ENCODE measurements around the gene PCSK6.
"Not testable (repeated sequence)": the region's sequence is repeated elsewhere in the genome, so short reads cannot be mapped to it uniquely, and the experiment has no call there.

The PCSK6 gene

DNA sequence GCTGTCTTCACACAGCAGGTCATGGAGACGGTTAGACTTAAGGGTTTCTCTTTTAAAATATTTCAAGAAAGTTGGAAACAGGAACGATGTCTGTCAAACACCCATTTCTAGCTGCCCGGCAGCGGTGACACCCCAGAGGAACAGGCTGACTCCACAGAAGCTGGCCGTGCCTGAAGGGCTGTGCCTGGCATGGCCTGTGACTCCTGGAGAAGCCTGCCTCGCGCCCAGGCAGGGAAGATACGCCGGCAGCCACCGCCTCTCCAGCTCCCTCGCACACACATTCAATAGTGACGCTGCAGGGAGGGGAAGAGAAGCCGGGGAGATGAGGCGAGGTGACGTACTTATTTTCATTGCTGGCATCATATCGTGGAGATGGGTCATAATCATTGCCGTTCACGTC, 59.9 kb downstream of the PCSK6 start:
- no peak for DNase-seq (ENCODE audit: low spot score)

DNA sequence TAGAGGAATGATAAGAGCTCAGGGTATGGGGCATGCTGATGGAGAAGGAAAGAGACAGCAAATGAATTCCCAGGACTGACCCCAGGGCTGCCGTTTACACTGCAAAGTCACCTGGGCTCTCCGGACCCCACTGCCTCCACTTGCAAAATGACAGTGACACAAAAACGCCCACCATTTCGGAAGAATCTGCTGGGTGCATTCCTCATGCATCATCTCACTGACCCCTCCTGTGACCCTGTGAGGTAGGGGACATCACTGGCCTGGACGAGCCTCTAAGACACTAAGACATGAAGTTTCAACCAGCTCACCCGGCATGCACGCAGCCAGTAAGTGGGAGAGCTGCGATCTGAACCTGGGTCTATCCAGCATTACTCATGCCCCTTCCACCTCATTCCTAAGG, 60.3 kb downstream of the PCSK6 start:
- DNase-seq (ENCODE audit: low spot score) = no peak

GRCh38 chr15:101428758-101429157, 60.7 kb downstream of the PCSK6 start:
- DNase-seq (ENCODE audit: low spot score) = no peak

- no peak for DNase-seq (ENCODE audit: low spot score)
Measured at GRCh38 chr15:101427606-101428487, 61.7 kb downstream of the PCSK6 start.

DNA sequence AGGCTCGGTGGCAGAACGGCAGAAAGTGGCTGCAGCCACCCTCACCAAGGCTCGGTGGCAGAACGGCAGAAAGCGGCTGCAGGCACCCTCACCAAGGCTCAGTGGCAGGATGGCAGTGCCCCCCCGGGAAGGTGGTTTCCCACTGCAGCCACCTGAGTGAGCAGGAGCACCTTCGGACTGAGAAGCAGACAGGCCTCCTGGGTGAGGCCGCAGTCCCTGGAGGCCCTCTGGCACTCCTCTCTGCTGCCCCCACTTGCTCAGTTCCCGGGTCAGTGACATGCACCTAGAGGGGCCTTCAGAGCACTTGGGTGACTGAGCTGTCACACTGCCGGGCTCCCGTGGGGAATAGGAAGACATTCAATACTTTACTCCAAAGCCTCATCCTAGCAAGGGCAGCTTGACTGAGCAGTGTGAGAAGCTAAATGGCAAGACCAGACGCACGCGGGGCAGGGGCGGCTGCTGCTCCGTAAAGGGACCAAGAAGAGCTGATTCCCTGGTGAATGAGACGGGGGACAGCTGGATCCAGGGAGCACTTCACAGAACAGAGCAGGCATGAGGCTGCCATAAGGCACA, 62.7 kb downstream of the PCSK6 start:
- no peak for DNase-seq (ENCODE audit: low spot score)

GRCh38 chr15:101425787-101426365, 63.6 kb downstream of the PCSK6 start:
- DNase-seq (ENCODE audit: low spot score) = no peak

GRCh38 chr15:101424984-101425383, 64.5 kb downstream of the PCSK6 start:
- no peak for DNase-seq (ENCODE audit: low spot score)

- no peak for DNase-seq (ENCODE audit: low spot score)
Measured at GRCh38 chr15:101420232-101420631, 69.3 kb downstream of the PCSK6 start.

GRCh38 chr15:101416475-101416874, 73.0 kb downstream of the PCSK6 start:
- not testable (repeated sequence) for DNase-seq (ENCODE audit: low spot score)

- DNase-seq (ENCODE audit: low spot score) = no peak
Measured at GRCh38 chr15:101413239-101413638, 76.3 kb downstream of the PCSK6 start.

GRCh38 chr15:101411581-101411980, 77.9 kb downstream of the PCSK6 start:
- DNase-seq (ENCODE audit: low spot score) = no peak

DNA sequence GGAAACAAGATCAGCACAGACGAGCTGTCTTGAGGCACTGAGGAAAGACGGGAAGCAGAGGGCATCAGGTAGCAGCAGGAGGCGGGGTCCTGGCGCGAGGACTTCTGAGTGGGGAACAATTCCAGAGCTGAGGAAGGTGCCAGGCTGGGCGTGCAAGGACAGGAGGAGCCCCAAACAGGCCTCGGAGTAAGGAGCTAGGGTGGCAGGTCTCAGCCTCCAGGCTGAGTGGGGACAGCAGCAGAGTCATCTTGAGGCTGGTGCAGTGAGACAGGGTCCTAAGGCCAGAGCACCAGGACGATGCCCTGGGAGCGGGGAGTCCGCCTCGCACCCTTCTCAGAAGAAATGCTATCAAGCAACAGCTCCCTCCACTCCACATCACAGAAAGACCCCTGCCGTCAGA, 78.4 kb downstream of the PCSK6 start:
- DNase-seq (ENCODE audit: low spot score) = no peak

GRCh38 chr15:101410612-101411011, 78.9 kb downstream of the PCSK6 start:
- DNase-seq (ENCODE audit: low spot score) = no peak

GRCh38 chr15:101409621-101410020, 79.9 kb downstream of the PCSK6 start:
- no peak for DNase-seq (ENCODE audit: low spot score)

GRCh38 chr15:101407966-101408775, 81.3 kb downstream of the PCSK6 start:
- DNase-seq (ENCODE audit: low spot score) = no peak

DNA sequence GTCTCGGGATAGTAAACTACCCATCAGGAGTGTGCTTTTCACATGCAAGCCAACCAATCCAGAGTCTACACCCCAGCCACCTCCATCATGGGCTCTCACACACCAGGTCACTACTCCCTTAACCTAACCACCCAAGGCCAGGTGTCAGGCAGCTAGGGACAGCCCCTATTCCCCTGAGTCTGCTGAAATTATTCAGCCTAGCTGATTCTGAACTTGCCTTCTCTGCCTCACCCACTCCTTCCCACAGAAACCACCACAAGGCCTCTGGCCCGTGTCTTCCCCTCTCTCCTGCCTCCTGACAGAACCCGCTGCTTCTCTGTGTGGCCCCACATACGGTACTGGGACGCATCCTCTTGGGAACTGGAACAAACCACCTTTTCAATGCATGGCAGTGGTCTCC, 82.1 kb downstream of the PCSK6 start:
- DNase-seq (ENCODE audit: low spot score) = no peak

- DNase-seq (ENCODE audit: low spot score) = no peak
Measured at GRCh38 chr15:101406526-101407195, 82.8 kb downstream of the PCSK6 start.

- DNase-seq (ENCODE audit: low spot score) = no peak
Measured at GRCh38 chr15:101406036-101406435, 83.5 kb downstream of the PCSK6 start.

- no peak for DNase-seq (ENCODE audit: low spot score)
Measured at GRCh38 chr15:101404245-101404644, 85.3 kb downstream of the PCSK6 start.

GRCh38 chr15:101402883-101403282, 86.6 kb downstream of the PCSK6 start:
- DNase-seq (ENCODE audit: low spot score) = not testable (repeated sequence)

- DNase-seq (ENCODE audit: low spot score) = no peak
Measured at GRCh38 chr15:101401286-101401685, 88.2 kb downstream of the PCSK6 start.

- no peak for DNase-seq (ENCODE audit: low spot score)
Measured at GRCh38 chr15:101399431-101399830, 90.1 kb downstream of the PCSK6 start.

Data from AG08395 (cell line).